LoVo (cell line): Measurements from ENCODE around the gene CGB2.
"Not testable (repeated sequence)": the region's sequence is repeated elsewhere in the genome, so short reads cannot be mapped to it uniquely, and the experiment has no call there.

Experiments
- DNase-seq: peaks from one replicate; pipeline ENCODE4 v3.0.0-alpha.2; 2016; ENCODE audit warnings: low spot score

The CGB2 gene

DNA sequence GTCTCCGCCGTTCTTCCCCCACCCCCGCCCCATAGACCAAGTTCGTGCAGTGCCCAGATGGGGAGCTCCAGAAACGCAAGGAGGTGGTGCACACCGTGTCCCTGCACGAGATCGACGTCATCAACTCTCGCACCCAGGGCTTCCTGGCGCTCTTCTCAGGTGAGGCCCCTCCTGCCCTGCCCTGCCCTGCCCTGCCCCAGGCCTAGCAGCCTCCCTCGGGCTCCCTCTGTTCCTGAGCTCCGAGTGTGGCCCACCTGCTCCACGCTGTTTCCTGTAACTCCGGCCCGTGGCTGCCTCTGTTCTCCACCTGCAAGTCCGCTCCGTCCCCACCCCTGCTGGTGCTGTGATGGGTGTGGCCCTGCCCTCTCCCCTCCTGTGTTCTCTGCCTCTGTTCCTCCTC is 21.2 kb upstream of the CGB2 start:
- DNase-seq, result no peak

DNA sequence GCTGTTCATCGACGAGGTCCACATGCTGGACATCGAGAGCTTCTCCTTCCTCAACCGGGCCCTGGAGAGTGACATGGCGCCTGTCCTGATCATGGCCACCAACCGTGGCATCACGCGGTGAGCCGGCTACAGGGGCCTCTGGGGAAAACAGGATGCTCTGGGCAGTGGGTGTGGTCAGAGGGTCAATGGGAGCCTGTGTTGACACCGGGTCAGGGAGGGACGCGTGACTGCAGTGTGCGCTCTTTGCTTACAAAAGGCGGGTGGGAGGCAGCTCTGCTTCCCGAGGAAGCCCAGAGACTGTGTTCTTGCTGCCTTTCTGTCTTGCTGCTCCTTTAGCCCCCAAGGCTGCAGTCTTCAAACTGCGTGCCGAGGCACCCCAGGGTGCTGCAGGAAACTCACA is 20.5 kb upstream of the CGB2 start:
- DNase-seq, result no peak

DNA sequence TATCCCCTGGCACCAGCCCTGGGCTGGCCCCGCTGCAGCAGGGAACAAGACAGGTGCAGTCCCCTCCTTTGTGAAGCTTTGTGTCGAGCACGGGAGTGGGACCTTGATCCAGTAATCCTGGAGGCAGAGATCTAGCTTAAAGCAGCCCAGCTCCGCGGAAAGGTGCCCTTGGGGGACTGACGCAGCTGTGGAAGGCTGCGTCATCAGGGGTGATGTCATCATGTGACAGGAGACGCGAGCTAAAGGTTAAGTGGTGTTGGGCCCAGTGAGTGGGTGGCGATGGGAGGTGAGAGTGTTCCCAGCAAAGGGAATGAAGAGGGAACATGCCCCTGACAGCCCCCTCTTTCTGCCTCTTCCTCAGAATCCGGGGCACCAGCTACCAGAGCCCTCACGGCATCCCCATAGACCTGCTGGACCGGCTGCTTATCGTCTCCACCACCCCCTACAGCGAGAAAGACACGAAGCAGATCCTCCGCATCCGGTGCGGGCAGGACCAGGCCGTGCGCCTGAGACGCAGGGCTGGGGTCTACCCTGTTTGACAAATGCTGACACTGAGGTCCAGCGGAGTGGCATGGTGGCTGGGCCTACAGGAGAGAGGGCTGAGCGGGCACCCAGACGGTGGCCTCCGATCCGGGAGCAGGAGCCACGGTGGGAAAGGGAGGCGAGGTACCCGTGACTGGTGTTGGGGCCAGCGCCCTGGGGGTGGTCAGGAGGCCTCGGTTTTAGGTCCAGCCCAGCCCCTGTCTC is 17.4 kb upstream of the CGB2 start:
- no peak for DNase-seq

DNA sequence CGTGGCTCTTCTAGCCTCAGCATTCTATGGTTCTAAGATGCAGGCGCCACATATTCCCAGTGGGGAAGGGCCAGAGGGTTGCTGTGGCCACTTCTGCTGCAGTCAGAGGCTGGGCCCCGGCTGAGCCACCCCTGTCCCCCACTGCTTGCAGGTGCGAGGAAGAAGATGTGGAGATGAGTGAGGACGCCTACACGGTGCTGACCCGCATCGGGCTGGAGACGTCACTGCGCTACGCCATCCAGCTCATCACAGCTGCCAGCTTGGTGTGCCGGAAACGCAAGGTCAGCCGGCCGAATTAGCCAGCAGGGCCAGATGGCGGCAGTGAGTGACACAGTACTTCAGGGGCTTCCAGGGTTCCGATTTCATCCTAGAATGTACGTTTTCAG is 16.8 kb upstream of the CGB2 start:
- DNase-seq, result no peak

DNA sequence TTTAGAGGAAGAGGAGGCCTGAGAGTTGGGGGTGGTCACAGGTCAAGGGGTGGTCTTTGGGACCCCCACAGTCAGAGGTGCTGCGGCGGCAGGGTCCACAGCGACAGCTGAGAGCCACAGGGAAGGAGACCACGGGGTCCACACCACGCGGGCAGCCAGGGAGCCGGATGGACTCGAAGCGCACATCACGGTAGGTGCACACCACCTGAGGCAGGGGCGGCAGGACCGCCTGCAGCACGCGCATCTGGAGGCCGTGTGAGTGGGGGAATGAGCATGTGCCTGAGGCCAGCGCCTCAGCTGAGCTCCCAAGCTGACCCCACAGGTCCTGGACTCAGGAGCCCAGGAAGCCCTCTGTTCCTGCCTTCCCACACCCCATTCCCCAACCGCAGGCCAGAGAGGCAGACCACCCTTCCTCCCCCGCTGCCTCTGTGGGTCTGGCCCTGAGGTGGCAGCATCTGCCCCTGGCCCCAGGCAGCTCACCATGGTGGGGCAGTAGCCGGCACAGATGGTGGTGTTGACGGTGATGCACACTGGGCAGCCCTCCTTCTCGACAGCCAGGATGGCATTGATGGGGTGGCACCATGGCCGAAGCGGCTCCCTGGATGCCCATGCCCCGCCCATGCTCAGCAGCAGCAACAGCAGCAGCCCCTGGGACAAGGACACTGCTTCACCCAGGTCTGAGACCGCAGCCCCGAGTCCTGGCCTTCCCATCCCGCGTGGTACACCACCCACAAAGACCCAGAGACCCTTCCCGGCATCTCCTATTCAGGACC is 15.4 kb upstream of the CGB2 start:
- no peak for DNase-seq

DNA sequence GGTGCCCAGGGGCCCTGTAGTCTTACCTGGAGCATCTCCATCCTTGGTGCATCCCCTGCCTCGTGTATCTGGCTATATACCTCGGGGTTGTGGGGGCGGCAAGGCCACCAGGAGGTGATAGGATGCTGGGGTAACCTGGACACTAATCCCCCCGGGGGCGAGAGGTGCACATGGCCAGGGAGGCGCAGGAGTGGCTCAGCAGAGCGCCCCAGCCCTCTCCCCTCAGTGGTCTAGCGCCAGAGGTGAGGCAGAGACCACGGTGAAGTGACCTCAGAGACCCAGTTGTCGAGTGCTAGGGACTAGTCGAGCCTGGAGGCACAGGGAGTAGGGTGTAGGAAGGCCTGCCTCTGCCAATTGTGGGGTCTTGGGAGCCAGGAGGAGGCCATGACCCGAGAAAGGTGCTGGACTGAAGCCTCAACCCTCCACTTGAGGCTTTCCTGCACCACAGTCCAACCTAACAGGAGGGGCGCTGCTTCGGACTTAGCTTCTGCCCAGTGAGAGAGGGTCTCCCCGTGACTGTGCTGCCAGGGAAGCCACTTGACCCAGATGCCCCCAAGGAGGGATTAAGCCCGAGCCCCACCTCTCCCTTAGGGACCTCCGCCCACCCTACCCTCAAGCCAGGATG is 14.5 kb upstream of the CGB2 start, which contains the start of gene LHB:
TSS of gene LHB (minus strand) at position 51 of the 625 bp plus-strand sequence. CDS start at position 41, 10 bp downstream.
- no peak for DNase-seq

DNA sequence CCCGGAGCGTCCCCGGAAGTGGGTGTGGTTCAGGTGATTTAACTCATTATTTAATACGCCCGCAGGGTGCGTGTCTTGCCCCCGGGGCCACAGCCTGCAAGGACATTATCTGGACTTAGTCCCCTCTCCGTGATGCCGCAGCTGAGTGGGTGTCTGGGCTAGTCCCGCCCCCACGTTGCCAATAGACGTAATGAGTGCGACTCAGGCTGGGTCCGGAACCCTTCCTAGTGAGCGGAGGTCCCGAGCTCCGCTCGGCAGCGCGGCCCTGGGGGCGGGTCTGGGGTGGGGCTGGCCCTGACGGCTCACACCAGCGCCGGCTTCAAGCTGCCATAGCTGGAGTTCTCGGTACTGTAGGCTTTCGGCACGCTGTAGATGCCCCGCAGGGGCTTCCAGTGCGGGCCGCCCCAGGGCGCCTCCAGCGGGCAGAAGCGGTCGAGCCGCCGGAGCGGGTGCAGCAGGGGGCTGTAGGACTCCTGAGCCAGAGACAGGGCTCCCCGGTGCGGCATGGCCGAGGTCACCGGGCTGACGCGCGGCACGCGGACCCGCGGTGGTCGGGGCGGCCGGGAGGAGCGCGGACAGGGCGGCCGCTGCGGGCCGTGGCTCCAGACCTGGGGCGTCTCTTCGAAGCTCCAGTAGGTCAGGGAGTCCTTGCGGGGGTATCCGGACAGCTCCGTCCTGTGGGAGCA is 13.9 kb upstream of the CGB2 start:
- peak; percentile 63 for DNase-seq

DNA sequence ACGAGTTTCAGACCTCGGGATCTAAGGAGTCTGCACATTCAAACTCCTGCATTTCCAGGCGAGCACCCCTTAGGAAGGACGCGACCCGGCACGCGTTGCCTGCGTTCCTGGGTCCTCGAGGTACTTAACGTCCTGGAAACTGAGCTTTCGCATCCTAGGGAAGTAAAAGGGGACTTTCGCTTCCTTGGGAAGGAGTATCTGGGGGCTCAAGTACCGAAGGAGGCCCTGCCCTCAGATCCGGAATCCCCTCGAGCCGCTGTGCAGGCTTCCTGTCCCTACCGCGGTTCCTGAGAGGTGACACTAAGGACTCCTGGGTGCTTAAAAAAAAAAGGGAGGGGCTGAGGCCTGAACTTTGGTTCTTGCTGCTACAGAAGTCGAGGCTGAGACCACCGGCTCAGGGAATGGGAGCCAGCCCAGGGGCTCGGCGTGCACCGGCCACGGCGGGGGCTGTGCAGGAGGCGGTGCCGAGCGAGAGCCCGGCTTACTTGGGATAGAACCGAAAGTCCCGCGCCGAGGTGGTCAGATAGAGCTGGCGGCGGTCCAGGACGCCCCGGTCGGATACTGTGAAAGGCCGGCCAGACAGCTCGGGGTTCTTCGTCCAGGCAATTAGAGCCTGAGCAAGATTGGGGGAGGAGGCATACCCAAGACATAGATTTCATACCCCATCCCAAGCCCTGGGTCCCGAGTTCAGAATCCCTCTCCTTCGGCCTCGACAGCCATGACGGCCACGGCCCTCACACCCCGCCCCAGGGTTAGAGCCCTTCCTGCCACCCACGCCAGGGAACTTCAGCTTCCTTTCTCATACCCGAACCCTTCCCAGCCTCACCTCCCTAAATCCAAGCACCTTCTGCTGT is 13.1 kb upstream of the CGB2 start:
- DNase-seq, result not testable (repeated sequence)

DNA sequence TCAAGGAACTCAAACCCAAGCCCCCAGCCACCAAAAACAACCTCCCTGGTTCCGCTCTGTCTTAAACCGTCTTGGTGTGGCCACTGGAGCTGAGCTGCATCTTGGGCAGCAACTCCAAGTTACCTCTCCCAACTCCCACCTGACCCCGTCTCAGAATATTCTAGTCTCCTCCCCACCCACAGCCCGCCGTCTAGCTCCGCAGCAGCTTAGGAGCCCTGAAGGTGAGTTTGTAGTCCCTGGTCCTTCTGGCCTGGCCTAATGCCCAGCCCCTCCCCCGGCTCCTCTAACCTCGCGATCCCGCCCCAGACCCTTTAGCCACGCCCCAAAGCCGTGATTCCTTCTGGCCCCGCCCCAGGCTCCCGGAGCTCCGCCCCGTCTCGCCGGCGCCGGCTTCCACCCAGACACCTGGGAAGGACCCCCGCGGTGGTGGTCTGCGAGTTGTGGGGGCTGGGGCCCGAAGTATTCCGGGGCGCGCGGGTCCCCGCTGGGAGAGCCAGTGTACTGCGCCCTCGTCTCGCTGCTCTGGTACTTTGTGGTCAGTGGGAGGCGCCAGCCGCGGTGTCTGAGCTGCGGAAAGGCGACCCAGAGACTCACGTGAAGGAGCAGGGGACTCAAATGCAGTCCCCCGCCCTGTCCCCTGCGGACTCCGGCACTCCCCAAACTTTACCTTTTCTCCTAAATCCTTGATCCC is 12.3 kb upstream of the CGB2 start:
- peak; percentile 86 for DNase-seq

DNA sequence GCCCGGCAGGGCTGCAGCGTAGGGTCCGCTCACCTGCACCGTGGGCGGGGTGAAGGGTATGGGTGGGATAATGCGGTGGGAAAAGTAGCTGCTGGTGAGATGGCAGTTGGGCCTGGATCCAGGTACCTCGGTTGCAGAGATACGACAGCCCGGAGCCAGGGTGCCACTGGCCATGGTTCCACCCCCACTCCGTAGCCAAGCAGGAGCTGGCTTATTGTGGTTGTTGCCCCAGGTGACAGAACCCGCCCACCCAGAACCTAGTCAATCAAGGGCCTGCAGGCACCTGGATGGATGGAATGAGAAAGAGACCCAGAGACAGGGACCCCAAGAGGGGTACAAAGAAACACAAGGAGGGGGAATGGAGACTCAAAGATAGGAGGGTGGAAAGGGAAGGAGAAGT is 11.3 kb upstream of the CGB2 start:
- DNase-seq, result no peak

DNA sequence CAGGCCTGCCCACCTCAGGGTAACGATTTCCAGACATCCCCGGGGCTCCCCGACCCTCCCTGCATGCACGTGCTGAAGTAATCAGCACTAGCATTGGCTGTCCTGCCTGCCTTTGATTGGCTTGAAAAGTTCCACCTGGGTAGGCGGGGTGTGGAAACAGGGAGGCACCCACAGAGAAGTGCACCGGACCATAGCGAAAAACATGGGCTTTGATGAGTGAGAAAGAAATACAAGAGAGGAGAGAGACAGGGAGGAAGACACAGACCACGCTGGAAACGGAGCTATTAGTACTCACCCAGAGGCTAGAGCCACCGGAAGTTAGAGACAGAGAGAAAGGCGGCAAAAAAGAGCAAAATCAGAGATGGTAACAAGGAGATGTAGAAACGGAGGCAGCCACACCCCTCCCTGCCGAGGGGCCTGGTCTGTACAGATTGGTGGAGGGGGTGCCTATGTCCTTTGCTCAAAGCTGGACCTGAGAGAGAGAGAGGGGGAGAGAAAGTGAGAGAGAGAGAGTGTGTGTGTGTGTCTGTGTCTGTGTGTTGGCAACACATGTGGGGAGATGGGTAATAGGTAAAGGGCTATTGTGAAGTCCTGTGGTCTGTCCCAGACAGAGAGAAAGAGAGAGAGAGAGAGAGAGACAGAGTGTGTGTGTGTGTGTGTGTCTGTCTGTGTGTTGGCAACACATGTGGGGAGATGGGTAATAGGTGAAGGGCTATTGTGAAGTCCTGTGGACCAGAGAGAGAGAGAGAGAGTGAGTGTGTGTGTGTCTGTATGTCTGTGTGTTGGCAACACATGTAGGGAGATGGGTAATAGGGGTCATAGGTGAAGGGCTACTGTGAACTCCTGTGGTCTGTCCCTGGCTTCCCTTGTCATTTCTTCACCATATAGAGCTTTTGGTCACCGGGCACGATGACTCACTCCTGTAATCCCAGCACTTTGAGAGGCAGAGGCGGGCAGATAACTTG is 10.5 kb upstream of the CGB2 start:
- no peak for DNase-seq

DNA sequence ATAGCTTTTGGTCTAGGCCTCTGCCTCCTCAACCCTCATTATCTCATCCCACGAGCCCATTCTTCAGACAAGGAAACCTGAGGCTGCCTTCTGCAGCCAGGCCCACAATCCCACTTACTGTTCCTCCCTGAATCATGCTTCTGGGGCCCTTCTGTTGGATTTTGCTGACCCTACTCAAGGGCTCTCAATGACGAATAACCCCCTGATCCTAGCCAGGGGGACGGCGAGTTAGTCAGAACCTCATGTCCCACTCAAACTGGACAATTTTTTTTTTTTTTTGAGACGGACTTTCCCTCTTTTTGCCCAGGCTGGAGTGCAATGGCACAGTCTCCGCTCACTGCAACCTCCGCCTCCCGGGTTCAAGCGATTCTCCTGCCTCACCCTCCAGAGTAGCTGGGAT is 9.6 kb upstream of the CGB2 start:
- no peak for DNase-seq

DNA sequence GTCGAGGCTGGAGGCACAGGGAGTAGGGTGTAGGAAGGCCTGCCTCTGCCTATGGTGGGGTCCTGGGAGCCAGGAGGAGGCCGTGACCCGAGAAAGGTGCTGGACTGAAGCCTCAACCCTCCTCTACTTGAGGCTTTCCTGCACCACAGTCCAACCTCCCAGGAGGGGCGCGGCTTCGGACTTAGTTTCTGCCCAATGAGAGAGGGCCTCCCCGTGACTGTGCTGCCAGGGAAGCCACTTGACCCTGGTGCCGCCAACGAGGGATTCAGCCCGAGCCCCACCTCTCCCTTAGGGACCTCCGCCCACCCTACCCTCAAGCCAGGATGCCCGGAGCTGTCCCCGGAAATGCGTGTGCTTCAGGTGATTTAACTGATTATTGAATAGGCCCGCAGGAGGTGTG is 7.5 kb upstream of the CGB2 start, which contains the start of gene CGB3:
TSS of gene CGB3 (minus strand) at position 101 of the 400 bp plus-strand sequence. CDS start 362 bp downstream, outside the sequence.
- DNase-seq, result not testable (repeated sequence)

DNA sequence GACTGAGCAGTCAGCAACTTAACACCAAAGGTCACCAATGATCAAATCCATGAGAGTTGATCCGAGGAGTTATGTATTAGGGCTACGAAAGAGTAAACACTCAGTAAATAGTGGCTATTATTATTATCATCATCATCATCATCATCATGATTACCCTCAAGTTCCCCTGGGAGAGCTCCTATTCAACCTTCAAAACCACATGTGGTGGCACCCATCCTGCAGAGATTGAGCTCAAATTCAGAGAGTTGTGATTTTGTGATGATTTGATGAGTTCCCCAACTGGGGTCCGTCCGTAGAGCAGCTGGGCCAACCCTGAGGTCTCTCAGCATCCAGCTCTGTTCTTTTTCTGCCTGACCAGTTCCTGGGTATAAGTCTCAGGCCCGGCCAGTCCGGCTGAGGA is 6.6 kb upstream of the CGB2 start:
- not testable (repeated sequence) for DNase-seq

DNA sequence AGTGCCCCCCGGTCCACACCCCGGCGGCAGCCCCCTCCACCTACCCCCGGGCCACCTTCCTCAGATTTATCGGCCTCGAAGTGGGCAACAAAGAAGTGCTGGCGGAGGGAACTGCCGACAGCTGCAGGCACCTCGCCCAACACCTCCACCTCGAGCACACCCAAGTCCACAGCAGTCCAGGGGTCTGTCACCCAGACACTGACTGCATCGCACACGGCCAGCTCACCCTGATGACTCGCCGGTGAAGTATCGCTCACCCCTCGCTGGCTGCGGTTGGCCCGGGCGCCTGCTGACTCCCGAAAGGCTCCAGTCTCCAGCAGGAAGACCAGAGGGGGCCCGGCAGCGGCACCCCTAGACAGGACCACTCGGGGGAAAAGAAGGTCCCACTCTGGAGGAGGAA is 6.1 kb upstream of the CGB2 start:
- not testable (repeated sequence) for DNase-seq

DNA sequence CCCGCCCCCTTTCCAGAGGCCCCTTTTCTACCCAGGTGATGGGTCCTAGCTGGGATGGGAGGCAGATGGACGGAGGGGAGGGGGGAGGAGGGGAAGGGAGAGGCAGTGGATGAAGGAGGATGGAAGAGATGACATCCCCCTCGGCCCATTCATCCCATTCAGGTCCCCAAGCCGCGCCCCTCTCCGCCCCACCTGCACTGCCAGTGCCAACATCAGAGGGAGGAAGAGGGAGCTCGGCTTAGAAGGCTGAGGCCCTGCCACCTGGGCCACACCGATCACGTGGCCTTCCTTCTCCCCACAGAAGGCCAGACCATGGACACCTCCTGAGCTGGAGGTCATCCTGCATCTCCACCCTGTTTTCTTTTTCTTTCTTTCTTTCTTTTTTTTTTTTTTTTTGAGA is 3.0 kb upstream of the CGB2 start:
- DNase-seq, result not testable (repeated sequence)

DNA sequence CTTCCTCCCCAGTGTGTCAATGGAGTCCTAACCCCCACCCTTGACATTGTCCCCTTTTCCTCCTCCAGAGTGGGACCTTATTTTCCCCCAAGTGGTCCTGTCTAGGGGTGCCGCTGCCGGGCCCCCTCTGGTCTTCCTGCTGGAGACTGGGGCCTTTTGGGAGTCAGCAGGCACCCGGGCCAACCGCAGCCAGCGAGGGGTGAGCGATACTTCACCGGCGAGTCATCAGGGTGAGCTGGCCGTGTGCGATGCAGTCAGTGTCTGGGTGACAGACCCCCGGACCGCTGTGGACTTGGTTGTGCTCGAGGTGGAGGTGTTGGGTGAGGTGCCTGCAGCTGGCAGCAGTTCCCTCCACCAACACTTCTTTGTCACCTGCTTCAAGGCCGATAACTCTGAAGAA is 1.9 kb upstream of the CGB2 start:
- not testable (repeated sequence) for DNase-seq

DNA sequence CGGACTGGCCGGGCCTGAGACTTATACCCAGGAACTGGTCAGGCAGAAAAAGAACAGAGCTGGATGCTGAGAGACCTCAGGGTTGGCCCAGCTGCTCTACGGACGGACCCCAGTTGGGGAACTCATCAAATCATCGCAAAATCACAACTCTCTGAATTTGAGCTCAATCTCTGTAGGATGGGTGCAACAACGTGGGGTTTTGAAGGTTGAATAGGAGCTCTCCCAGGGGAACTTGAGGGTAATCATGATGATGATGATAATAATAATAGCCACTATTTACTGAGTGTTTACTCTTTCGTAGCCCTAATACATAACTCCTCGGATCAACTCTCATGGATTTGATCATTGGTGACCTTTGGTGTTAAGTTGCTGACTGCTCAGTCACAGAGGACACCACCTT is 1.4 kb upstream of the CGB2 start:
- not testable (repeated sequence) for DNase-seq

DNA sequence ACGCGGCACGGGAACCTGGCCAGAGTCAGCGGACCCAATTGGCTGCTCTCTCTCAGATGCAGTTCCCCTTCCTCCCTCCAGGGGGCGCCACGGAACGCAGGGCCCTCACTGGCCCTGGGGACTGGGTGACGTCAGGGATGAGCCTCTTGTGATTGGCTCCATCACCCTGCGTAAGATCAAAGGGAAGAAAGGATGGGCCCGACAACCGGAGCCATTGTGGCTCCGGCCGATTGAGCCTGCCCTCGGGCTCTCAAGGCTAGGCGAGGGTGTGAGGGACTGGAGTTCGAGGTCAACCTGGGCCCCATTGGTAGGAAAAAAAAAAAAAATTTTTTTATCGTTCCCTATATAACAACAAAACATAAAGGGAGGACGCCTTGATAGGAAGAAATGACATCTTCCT is 5.1 kb downstream of the CGB2 start, which contains the start of gene CGB1:
TSS of gene CGB1 (minus strand) at position 81 of the 400 bp plus-strand sequence. CDS start 184 bp downstream, outside the sequence.
- peak; percentile 30 for DNase-seq
